ENCODE data around the gene KRTAP5-1.
"Not testable (repeated sequence)": the region's sequence is repeated elsewhere in the genome, so short reads cannot be mapped to it uniquely, and the experiment has no call there.

KRTAP5-1 gene

GRCh38 chr11:1618231-1618630 is 33.1 kb upstream of the KRTAP5-1 start:
- TF ChIP-seq, protein P1, sequence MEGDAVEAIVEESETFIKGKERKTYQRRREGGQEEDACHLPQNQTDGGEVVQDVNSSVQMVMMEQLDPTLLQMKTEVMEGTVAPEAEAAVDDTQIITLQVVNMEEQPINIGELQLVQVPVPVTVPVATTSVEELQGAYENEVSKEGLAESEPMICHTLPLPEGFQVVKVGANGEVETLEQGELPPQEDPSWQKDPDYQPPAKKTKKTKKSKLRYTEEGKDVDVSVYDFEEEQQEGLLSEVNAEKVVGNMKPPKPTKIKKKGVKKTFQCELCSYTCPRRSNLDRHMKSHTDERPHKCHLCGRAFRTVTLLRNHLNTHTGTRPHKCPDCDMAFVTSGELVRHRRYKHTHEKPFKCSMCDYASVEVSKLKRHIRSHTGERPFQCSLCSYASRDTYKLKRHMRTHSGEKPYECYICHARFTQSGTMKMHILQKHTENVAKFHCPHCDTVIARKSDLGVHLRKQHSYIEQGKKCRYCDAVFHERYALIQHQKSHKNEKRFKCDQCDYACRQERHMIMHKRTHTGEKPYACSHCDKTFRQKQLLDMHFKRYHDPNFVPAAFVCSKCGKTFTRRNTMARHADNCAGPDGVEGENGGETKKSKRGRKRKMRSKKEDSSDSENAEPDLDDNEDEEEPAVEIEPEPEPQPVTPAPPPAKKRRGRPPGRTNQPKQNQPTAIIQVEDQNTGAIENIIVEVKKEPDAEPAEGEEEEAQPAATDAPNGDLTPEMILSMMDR (IDR thresholded peaks at IDR 0.05; ENCODE audit: borderline replicate concordance, control extremely low read depth, extremely low read depth, insufficient read depth, missing control alignments) = no peak
- no peak for DNase-seq (ENCODE audit: low spot score)
- in situ Hi-C loops (cut with MboI; ENCODE audit: low sequenced_read_pairs, unreplicated experiment) = no loop called here

- TF ChIP-seq, protein P1 (IDR thresholded peaks at IDR 0.05; ENCODE audit: borderline replicate concordance, control extremely low read depth, extremely low read depth, insufficient read depth, missing control alignments) = no peak
- no peak for DNase-seq (ENCODE audit: low spot score)
- in situ Hi-C loops (cut with MboI; ENCODE audit: low sequenced_read_pairs, unreplicated experiment) = no loop called here
Observed at GRCh38 chr11:1608363-1608762, 23.3 kb upstream of the KRTAP5-1 start, which contains the start of gene KRTAP5-3. TSS of gene KRTAP5-3 (minus strand) at chr11:1608463. CDS start at chr11:1608385, 78 bp downstream.

DNA sequence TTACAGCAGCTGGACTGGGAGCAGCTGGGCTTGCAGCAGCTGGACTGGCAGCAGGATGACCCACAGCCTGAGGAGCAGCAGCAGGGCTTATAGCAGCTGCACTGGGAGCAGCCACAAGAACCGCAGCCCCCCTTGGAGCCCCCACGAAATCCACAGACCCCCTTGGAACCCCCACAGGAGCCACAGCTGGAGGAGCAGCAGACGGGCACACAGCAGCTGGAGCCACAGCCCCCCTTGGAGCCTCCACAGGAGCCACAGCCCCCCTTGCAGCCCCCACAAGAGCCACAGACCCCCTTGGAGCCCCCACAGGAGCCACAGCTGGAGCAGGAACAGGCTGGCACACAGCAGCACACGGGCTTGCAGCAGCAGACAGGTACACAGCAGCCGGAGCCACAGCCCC is 22.8 kb upstream of the KRTAP5-1 start:
- in situ Hi-C loops (cut with MboI; ENCODE audit: low sequenced_read_pairs, unreplicated experiment); DNase-seq (ENCODE audit: low spot score): not testable (repeated sequence)

GRCh38 chr11:1607156-1607845 is 22.2 kb upstream of the KRTAP5-1 start:
- DNase-seq (ENCODE audit: low spot score); in situ Hi-C loops (cut with MboI; ENCODE audit: low sequenced_read_pairs, unreplicated experiment): not testable (repeated sequence)

- DNase-seq (ENCODE audit: low spot score) = peak; percentile 79
- in situ Hi-C loops (cut with MboI; ENCODE audit: low sequenced_read_pairs, unreplicated experiment) = not testable (repeated sequence)
Observed at GRCh38 chr11:1605923-1606322, 20.8 kb upstream of the KRTAP5-1 start.

DNA sequence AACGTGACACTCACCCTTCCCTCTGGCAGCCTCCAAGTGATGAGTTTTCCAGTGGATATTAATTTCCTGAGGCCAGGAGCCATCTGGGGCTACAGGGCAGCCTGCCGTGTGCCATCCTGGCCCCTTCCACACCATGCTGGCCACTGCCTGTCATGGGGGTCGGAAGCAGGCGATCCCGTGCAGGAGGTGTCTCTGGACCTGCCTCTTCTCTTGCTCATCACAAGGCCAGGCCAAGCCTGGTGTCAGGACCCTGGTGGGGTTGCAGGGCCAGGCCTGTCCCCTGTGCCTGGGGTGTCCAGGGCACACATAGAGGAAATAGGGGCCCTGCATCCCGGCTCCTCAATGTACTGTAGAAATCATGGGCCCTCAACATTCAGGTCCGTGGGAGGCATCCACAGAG is 19.6 kb upstream of the KRTAP5-1 start:
- in situ Hi-C loops (cut with MboI; ENCODE audit: low sequenced_read_pairs, unreplicated experiment) = no loop called here
- DNase-seq (ENCODE audit: low spot score) = no peak
- TF ChIP-seq, protein P1 (IDR thresholded peaks at IDR 0.05; ENCODE audit: borderline replicate concordance, control extremely low read depth, extremely low read depth, insufficient read depth, missing control alignments) = no peak

- TF ChIP-seq, protein P1 (IDR thresholded peaks at IDR 0.05; ENCODE audit: borderline replicate concordance, control extremely low read depth, extremely low read depth, insufficient read depth, missing control alignments) = no peak
- in situ Hi-C loops (cut with MboI; ENCODE audit: low sequenced_read_pairs, unreplicated experiment) = no loop called here
- no peak for DNase-seq (ENCODE audit: low spot score)
Observed at GRCh38 chr11:1604181-1604580, 19.1 kb upstream of the KRTAP5-1 start.

DNA sequence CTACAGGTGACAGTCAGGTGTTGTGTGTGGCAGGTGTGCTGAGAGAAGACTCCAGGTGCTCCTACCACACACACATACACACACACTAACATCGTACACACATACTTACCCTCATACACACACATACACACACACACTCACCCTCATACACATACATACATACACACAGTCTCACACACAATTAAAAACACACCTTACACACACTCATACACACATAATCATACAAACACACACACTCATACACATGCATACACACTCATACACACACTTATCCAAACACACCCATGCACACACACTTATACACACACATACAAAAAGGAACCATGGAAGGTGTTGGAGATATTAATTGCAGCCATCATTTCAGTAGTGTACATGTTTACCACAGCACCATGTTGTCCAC is 18.5 kb upstream of the KRTAP5-1 start:
- no peak for DNase-seq (ENCODE audit: low spot score)
- in situ Hi-C loops (cut with MboI; ENCODE audit: low sequenced_read_pairs, unreplicated experiment) = no loop called here
- TF ChIP-seq, protein P1 (IDR thresholded peaks at IDR 0.05; ENCODE audit: borderline replicate concordance, control extremely low read depth, extremely low read depth, insufficient read depth, missing control alignments) = no peak

DNA sequence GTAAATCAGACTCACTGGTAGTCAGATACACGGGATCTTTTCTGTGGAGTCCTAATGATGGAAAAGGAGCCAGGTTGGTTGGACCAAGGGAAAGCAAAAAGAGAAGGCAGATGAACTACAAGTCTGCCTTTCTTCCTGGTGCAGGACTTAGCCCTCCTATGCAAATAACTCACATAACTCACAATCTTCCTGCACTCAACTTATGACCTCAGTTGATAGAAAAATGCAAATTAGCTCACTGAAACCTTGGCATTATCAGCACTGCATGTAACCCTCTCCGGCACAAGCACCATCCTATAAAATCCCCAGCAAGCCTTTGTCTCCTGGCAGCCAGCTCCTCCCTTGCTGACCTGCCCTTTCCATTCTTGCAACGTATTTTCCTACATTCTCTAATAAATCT is 16.6 kb upstream of the KRTAP5-1 start:
- in situ Hi-C loops (cut with MboI; ENCODE audit: low sequenced_read_pairs, unreplicated experiment); DNase-seq (ENCODE audit: low spot score): not testable (repeated sequence)
